Activated CD8-positive, alpha-beta T cell treated with anti-CD3 and anti-CD28 coated beads, Interleukin-2, amount 10 ng/mL, durations not matched to agents 7 days and 5 days (primary cell): ENCODE measurements around the gene SRP54. TPM values are rescaled to one million over a fixed set of nuclear protein-coding genes. Genes with fewer than 3 reads are reported as not detected.
"Not testable (repeated sequence)": the region's sequence is repeated elsewhere in the genome, so short reads cannot be mapped to it uniquely, and the experiment has no call there.

Experiments used
- ATAC-seq: fragments of 150-1000 bp; cut with Tn5 transposase; one replicate; pipeline ENCODE4 v1.10.0; 2021; ENCODE audit warnings: moderate library complexity
- CTCF ChIA-PET: fragments of 350-600 bp; sonication (Branson Sonifier 250); formaldehyde crosslinking; loops from one replicate; lab custom pipeline; 2021; ENCODE audit warnings: antibody characterized with exemption; lab: Charles Lee
- POLR2A ChIA-PET: fragments of 350-600 bp; sonication (Branson Sonifier 250); formaldehyde crosslinking; loops from one replicate; lab custom pipeline; 2021; ENCODE audit warnings: antibody characterized with exemption; lab: Charles Lee
- DNase-seq: peaks from one replicate; pipeline ENCODE4 v3.0.0-alpha.2; 2020
- H3K27ac Mint-ChIP-seq: one replicate; pipeline ENCODE4 v1.8.0; 2021; ENCODE audit warnings: mild to moderate bottlenecking, mixed read lengths
- H3K27me3 Mint-ChIP-seq: one replicate; pipeline ENCODE4 v1.8.0; 2021; ENCODE audit warnings: low read depth, mixed read lengths
- H3K36me3 Mint-ChIP-seq: one replicate; pipeline ENCODE4 v1.8.0; 2021; ENCODE audit warnings: low read depth, mixed read lengths
- H3K4me1 Mint-ChIP-seq: one replicate; pipeline ENCODE4 v1.8.0; 2021; ENCODE audit warnings: low read depth, mixed read lengths
- H3K4me3 Mint-ChIP-seq: one replicate; pipeline ENCODE4 v1.8.0; 2021; ENCODE audit warnings: mild to moderate bottlenecking, mixed read lengths
- H3K9me3 Mint-ChIP-seq: one replicate; pipeline ENCODE4 v1.8.0; 2022; ENCODE audit warnings: mixed read lengths; ENCODE audit not compliant: insufficient read depth
- total RNA-seq, 2 experiments: library from RNA; stranded (reverse); gene quantifications; one replicate each; pipeline ENCODE4 v1.2.3, GENCODE V29; 2021

The SRP54 gene
- total RNA-seq, 2 experiments from 2014 or later = 58.6 to 61.6 TPM

GRCh38 chr14:35046751-35047536, 64.2 kb downstream of the SRP54 start:
- DNase-seq (no peak), ATAC-seq (peak; percentile 35)
- peak overlapping the region; percentile 98 for H3K27ac Mint-ChIP-seq
- POLR2A ChIA-PET = interaction anchor here (0.6 to 2.4 kb wide), 13 partner anchors 9 to 369 kb away, joined by 3 to 43 read pairs (median 5); partner anchors contain the start of genes BAZ1A, NFKBIA, PPP2R3C and PRORP
- no peaks in the 10 kb centered on the region for H3K27me3 Mint-ChIP-seq
- H3K36me3 Mint-ChIP-seq = peaks cover 25% of the 10 kb centered on the region
- peaks cover 38% of the 10 kb centered on the region for H3K4me1 Mint-ChIP-seq
- CTCF ChIA-PET = interaction anchor here (0.7 to 2.6 kb wide), 9 partner anchors 24 to 375 kb away, joined by 3 to 9 read pairs (median 3); partner anchors contain the start of genes NFKBIA and PPP2R3C
- H3K9me3 Mint-ChIP-seq = no peaks in the 10 kb centered on the region
- peak overlapping the region; percentile 95 for H3K4me3 Mint-ChIP-seq

GRCh38 chr14:35047976-35048513, 65.3 kb downstream of the SRP54 start:
- ATAC-seq (no peak), DNase-seq (no peak)
- no peaks in the 10 kb centered on the region for H3K9me3 Mint-ChIP-seq
- POLR2A ChIA-PET = no interaction called here
- H3K27ac Mint-ChIP-seq = peak overlapping the region; percentile 5
- CTCF ChIA-PET = interaction anchor here (1.8 kb wide), 1 partner anchor 64 kb away, joined by 4 read pairs; no protein-coding TSS in a partner anchor
- H3K27me3 Mint-ChIP-seq = no peaks in the 10 kb centered on the region
- H3K36me3 Mint-ChIP-seq = peaks cover 26% of the 10 kb centered on the region
- peak overlapping the region; percentile 95 for H3K4me3 Mint-ChIP-seq
- H3K4me1 Mint-ChIP-seq = peaks cover 36% of the 10 kb centered on the region

GRCh38 chr14:35050652-35051051, 67.9 kb downstream of the SRP54 start:
- no peaks in the 10 kb centered on the region for H3K9me3 Mint-ChIP-seq
- ChIA-PET POLR2A (no interaction called here), CTCF (no interaction called here)
- peak overlapping the region; percentile 24 for H3K27ac Mint-ChIP-seq
- ATAC-seq = no peak
- no peak for DNase-seq
- H3K27me3 Mint-ChIP-seq = no peaks in the 10 kb centered on the region
- no peak overlapping the region for H3K4me3 Mint-ChIP-seq
- H3K36me3 Mint-ChIP-seq = peaks cover 32% of the 10 kb centered on the region
- peaks cover 27% of the 10 kb centered on the region for H3K4me1 Mint-ChIP-seq

GRCh38 chr14:35051796-35052195, 69.0 kb downstream of the SRP54 start:
- DNase-seq = no peak
- Mint-ChIP-seq H3K27ac (no peak overlapping the region), H3K4me1 (peaks cover 24% of the 10 kb centered on the region), H3K4me3 (no peak overlapping the region), H3K27me3 (no peaks in the 10 kb centered on the region), H3K36me3 (peaks cover 31% of the 10 kb centered on the region), H3K9me3 (no peaks in the 10 kb centered on the region)
- POLR2A ChIA-PET = no interaction called here
- CTCF ChIA-PET = interaction anchor here (1.4 kb wide), 1 partner anchor 378 kb away, joined by 3 read pairs; no protein-coding TSS in a partner anchor
- ATAC-seq = no peak

GRCh38 chr14:35052637-35053036, 69.8 kb downstream of the SRP54 start:
- peaks cover 21% of the 10 kb centered on the region for H3K4me1 Mint-ChIP-seq
- ATAC-seq (no peak), DNase-seq (no peak)
- POLR2A ChIA-PET = no interaction called here
- H3K9me3 Mint-ChIP-seq = no peaks in the 10 kb centered on the region
- H3K27ac Mint-ChIP-seq = no peak overlapping the region
- CTCF ChIA-PET = interaction anchor here (1.4 kb wide), 1 partner anchor 379 kb away, joined by 3 read pairs; no protein-coding TSS in a partner anchor
- H3K27me3 Mint-ChIP-seq = no peaks in the 10 kb centered on the region
- H3K4me3 Mint-ChIP-seq = no peak overlapping the region
- H3K36me3 Mint-ChIP-seq = peaks cover 35% of the 10 kb centered on the region

GRCh38 chr14:35061113-35061791, 78.5 kb downstream of the SRP54 start:
- H3K4me3 Mint-ChIP-seq, ATAC-seq, H3K9me3 Mint-ChIP-seq, POLR2A ChIA-PET, DNase-seq, CTCF ChIA-PET, H3K27me3 Mint-ChIP-seq, H3K4me1 Mint-ChIP-seq: not testable (repeated sequence)
- peak overlapping the region; percentile 60 for H3K27ac Mint-ChIP-seq
- H3K36me3 Mint-ChIP-seq = peaks cover 29% of the 10 kb centered on the region

- ATAC-seq, H3K4me3 Mint-ChIP-seq, H3K9me3 Mint-ChIP-seq, H3K27ac Mint-ChIP-seq, H3K4me1 Mint-ChIP-seq, H3K27me3 Mint-ChIP-seq, DNase-seq: not testable (repeated sequence)
- ChIA-PET CTCF (interaction anchor here (1.3 to 2.1 kb wide), 3 partner anchors 12 to 84 kb away, joined by 3 to 4 read pairs (median 3); no protein-coding TSS in a partner anchor), POLR2A (interaction anchor here (0.6 kb wide), 1 partner anchor 64 kb away, joined by 3 read pairs; no protein-coding TSS in a partner anchor)
- peaks cover 28% of the 10 kb centered on the region for H3K36me3 Mint-ChIP-seq
Measured at GRCh38 chr14:35065731-35066130, 82.9 kb downstream of the SRP54 start.

- no peaks in the 10 kb centered on the region for H3K4me1 Mint-ChIP-seq
- H3K4me3 Mint-ChIP-seq = no peak overlapping the region
- peaks cover 34% of the 10 kb centered on the region for H3K36me3 Mint-ChIP-seq
- POLR2A ChIA-PET = interaction anchor here (0.6 kb wide), 1 partner anchor 501 kb away, joined by 3 read pairs; no protein-coding TSS in a partner anchor
- CTCF ChIA-PET = no interaction called here
- no peak for ATAC-seq
- no peaks in the 10 kb centered on the region for H3K27me3 Mint-ChIP-seq
- no peak overlapping the region for H3K27ac Mint-ChIP-seq
- H3K9me3 Mint-ChIP-seq = no peaks in the 10 kb centered on the region
- DNase-seq = no peak
Measured at GRCh38 chr14:35068238-35069012, 85.6 kb downstream of the SRP54 start.

- Mint-ChIP-seq H3K9me3 (no peaks in the 10 kb centered on the region), H3K4me3 (no peak overlapping the region), H3K4me1 (no peaks in the 10 kb centered on the region), H3K27me3 (no peaks in the 10 kb centered on the region), H3K27ac (no peak overlapping the region), H3K36me3 (peaks cover 37% of the 10 kb centered on the region)
- CTCF ChIA-PET = no interaction called here
- ATAC-seq (no peak), DNase-seq (no peak)
- POLR2A ChIA-PET = no interaction called here
Measured at GRCh38 chr14:35072226-35072625, 89.4 kb downstream of the SRP54 start.

- Mint-ChIP-seq H3K4me1 (no peaks in the 10 kb centered on the region), H3K27ac (no peak overlapping the region), H3K36me3 (peaks cover 27% of the 10 kb centered on the region), H3K9me3 (no peaks in the 10 kb centered on the region), H3K4me3 (no peak overlapping the region), H3K27me3 (no peaks in the 10 kb centered on the region)
- CTCF ChIA-PET = interaction anchor here (1.3 kb wide), 1 partner anchor 9 kb away, joined by 3 read pairs; no protein-coding TSS in a partner anchor
- DNase-seq (no peak), ATAC-seq (no peak)
- POLR2A ChIA-PET = no interaction called here
Measured at GRCh38 chr14:35073486-35073885, 90.7 kb downstream of the SRP54 start.

- Mint-ChIP-seq H3K4me3 (no peak overlapping the region), H3K36me3 (peaks cover 15% of the 10 kb centered on the region), H3K27me3 (no peaks in the 10 kb centered on the region), H3K9me3 (no peaks in the 10 kb centered on the region), H3K4me1 (no peaks in the 10 kb centered on the region), H3K27ac (no peak overlapping the region)
- ATAC-seq = no peak
- ChIA-PET POLR2A (interaction anchor here (0.6 kb wide), 1 partner anchor 392 kb away, joined by 3 read pairs; no protein-coding TSS in a partner anchor), CTCF (interaction anchor here (1.3 to 2.1 kb wide), 4 partner anchors 12 to 94 kb away, joined by 3 to 4 read pairs (median 4); no protein-coding TSS in a partner anchor)
- no peak for DNase-seq
Measured at GRCh38 chr14:35078082-35078481, 95.3 kb downstream of the SRP54 start.
